SK-N-MC (cell line): ENCODE results near the gene CMIP.

Experiments
- EZH2 ChIP-seq: fragments of 200-600 bp; sonication (generic); IDR thresholded peaks from one replicate; pipeline ENCODE4 v1.6.1; 2017; ENCODE audit warnings: antibody characterized with exemption
- FOXP2 ChIP-seq: optimal IDR thresholded peaks from 2 replicates; pipeline ENCODE3; 2011; ENCODE audit warnings: mild to moderate bottlenecking, moderate library complexity; ENCODE audit not compliant: insufficient read depth; ENCODE audit errors: extremely low read length, control extremely low read depth
- POLR2AphosphoS5 ChIP-seq: IDR thresholded peaks from 2 replicates; pipeline ENCODE4 v1.6.1; 2012; ENCODE audit warnings: mild to moderate bottlenecking, low read depth, low read length, borderline replicate concordance

DNA sequence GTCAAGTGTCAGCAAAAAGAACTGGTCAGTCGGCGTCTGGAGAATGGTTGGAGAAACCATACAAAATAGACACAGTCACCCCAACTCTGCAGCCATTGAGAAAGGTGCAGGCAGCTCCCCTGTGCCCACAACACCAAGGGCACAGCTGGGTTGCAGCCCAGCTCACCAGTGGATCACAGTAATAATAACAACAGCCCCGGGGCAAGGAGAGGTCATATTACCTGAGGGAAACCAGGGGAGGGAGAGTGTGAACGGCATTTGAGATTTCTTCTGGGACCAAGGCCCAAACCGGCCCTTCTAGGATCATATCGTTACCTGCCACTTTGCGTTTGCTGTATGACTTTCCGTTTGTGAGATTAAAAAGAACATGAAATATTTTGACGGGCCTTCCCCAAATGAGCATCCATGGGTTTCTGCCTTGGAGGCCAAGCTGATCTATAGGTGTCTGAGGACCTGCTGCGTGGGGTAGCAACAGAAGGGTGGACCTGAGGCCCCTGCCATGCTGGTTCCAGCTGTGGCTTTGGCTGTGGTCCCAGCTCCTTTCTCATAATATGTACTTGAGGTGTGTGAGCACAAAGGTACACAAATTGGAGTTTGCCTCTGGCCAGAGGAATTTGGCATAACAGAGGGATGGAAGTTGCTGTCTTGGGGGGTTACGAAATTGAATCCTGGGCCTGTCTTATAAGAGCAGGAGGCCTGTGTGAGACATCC is 154.6 kb downstream of the CMIP start:
- TF ChIP-seq EZH2, result no peak
- no peak for TF ChIP-seq POLR2AphosphoS5
- TF ChIP-seq FOXP2, result no peak
